ENCODE results near the gene TXNRD1. TPM values are rescaled to one million over a fixed set of nuclear protein-coding genes. Genes with fewer than 3 reads are reported as not detected.

Gene TXNRD1
- total RNA-seq, 2 donors from 2014 or later, result 87.6 to 115 TPM

DNA sequence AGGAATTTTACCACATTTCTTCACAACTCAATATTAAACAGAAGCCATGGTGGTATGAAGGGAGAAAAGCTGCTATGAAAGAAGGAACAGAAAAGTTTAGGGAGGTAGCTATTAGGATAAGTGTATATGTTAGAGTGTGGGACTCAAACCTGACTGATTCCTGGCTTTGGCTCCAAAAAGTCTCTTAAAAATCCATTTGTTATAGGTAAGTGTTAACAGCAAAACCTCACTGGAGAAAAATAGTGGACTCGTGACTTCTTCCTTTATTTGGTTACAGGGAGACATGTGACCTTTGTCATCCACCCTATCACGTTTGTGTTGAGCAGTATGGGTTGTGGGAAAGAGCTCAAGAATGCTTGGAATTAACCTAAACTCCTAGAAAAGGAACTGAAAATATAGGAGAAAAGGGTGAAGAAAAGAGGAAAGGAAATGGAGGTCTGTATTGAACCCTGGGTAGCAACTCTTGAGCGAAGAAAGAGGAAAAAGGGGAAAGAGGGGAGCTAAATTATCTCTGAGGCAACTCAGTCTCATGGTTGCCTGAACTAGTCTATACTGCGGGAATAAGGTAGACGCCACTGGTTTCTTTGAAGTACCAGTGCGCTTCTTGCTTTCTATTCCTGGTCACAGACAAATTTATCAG, 84.4 kb downstream of the TXNRD1 start:
- no peaks in the 10 kb centered on the region for H3K27me3 ChIP-seq (replicated peaks; ENCODE audit: insufficient read depth)
- H3K27ac ChIP-seq, result no peak overlapping the region
- TF ChIP-seq, protein P1, sequence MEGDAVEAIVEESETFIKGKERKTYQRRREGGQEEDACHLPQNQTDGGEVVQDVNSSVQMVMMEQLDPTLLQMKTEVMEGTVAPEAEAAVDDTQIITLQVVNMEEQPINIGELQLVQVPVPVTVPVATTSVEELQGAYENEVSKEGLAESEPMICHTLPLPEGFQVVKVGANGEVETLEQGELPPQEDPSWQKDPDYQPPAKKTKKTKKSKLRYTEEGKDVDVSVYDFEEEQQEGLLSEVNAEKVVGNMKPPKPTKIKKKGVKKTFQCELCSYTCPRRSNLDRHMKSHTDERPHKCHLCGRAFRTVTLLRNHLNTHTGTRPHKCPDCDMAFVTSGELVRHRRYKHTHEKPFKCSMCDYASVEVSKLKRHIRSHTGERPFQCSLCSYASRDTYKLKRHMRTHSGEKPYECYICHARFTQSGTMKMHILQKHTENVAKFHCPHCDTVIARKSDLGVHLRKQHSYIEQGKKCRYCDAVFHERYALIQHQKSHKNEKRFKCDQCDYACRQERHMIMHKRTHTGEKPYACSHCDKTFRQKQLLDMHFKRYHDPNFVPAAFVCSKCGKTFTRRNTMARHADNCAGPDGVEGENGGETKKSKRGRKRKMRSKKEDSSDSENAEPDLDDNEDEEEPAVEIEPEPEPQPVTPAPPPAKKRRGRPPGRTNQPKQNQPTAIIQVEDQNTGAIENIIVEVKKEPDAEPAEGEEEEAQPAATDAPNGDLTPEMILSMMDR (IDR thresholded peaks at IDR 0.05), result no peak
- no peak for TF ChIP-seq POLR2A (IDR thresholded peaks at IDR 0.05)
- TF ChIP-seq POLR2AphosphoS5 (IDR thresholded peaks at IDR 0.05), result no peak
- peaks cover 6% of the 10 kb centered on the region for H3K4me1 ChIP-seq (replicated peaks)
- DNase-seq (ENCODE audit: low spot score), result no peak
- no peak overlapping the region for H3K4me3 ChIP-seq
- WGBS, result 81% methylated on average over 6 of the region's 6 CpGs
- H3K9me3 ChIP-seq, result no peaks in the 10 kb centered on the region
- H3K36me3 ChIP-seq, result no peaks in the 10 kb centered on the region
- intact Hi-C loops (cut with DNase I), result loop anchor here (5.0 kb wide), 2 partner anchors 83 to 168 kb away; partner anchors contain the start of gene TXNRD1

DNA sequence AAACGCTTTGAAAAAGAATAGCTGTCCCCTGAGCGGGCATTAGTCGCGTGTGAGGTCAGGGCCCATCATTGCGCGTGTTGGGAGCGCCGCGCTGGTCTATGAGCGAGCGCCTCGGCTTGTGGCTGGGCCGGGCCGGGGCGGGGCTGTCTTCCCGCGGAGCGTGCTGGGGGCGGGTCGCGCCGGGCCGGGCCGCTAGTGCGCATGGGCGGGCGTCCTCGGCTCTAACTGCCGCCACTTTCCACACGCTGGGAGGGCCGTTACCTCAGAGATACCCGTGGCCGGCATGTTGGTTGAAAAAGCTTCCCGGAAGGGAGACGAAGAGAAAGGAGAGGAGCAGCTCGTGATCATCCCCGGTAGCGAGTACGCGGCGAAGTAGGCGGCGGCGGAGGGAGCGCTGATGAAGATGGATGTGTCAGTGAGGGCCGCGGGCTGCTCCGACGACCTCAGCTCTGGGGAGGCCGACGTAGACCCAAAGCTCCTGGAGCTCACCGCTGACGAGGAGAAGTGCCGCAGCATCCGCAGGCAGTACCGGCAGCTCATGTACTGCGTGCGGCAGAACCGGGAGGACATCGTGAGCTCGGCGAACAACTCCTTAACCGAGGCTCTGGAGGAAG, 88.1 kb downstream of the TXNRD1 start, which contains the start of gene EID3:
EID3 (plus strand) TSS at position 202 of the 614 bp plus-strand sequence; CDS start at position 398, 196 bp downstream.
- no peaks in the 10 kb centered on the region for H3K36me3 ChIP-seq
- peak within 1 kb of the TSS; percentile 27 to 38 for H3K4me3 ChIP-seq
- peak within 1 kb of the TSS; percentile 43 to 54 for H3K27ac ChIP-seq
- intact Hi-C loops (cut with DNase I), result loop anchor here (5.0 kb wide), 1 partner anchor 86 kb away; the partner anchor contains the start of gene TXNRD1
- H3K4me1 ChIP-seq (replicated peaks), result no peaks in the 10 kb centered on the region
- peak; percentile 8 for TF ChIP-seq POLR2AphosphoS5 (IDR thresholded peaks at IDR 0.05)
- TF ChIP-seq, protein P1 (IDR thresholded peaks at IDR 0.05), result no peak
- TF ChIP-seq POLR2A (IDR thresholded peaks at IDR 0.05), result peak; percentile 20
- peak; percentile 80 for DNase-seq (ENCODE audit: low spot score)
- H3K9me3 ChIP-seq, result no peaks in the 10 kb centered on the region
- 14% methylated on average over 49 of the region's 63 CpGs for WGBS
- H3K27me3 ChIP-seq (replicated peaks; ENCODE audit: insufficient read depth), result no peaks in the 10 kb centered on the region

- TF ChIP-seq, protein P1 (IDR thresholded peaks at IDR 0.05), result no peak
- TF ChIP-seq POLR2A (IDR thresholded peaks at IDR 0.05), result no peak
- no peak for TF ChIP-seq POLR2AphosphoS5 (IDR thresholded peaks at IDR 0.05)
- DNase-seq (ENCODE audit: low spot score), result no peak
- H3K9me3 ChIP-seq, result no peaks in the 10 kb centered on the region
- peak overlapping the region; percentile 43 to 54 for H3K27ac ChIP-seq
- H3K4me3 ChIP-seq, result peak overlapping the region in 1 of 2 donors; percentile 38
- H3K4me1 ChIP-seq (replicated peaks), result no peaks in the 10 kb centered on the region
- intact Hi-C loops (cut with DNase I), result loop anchor here (5.0 kb wide), 1 partner anchor 87 kb away; the partner anchor contains the start of gene TXNRD1
- WGBS, result 78% methylated on average over 10 of the region's 10 CpGs
- H3K36me3 ChIP-seq, result no peaks in the 10 kb centered on the region
- H3K27me3 ChIP-seq (replicated peaks; ENCODE audit: insufficient read depth), result no peaks in the 10 kb centered on the region
Measured at GRCh38 chr12:104304261-104305009, 88.9 kb downstream of the TXNRD1 start.

GRCh38 chr12:104305349-104305748, 89.8 kb downstream of the TXNRD1 start:
- intact Hi-C loops (cut with DNase I), result no loop called here
- Histone ChIP-seq H3K9me3 (no peaks in the 10 kb centered on the region), H3K27me3 (replicated peaks; ENCODE audit: insufficient read depth) (no peaks in the 10 kb centered on the region), H3K27ac (no peak overlapping the region), H3K4me1 (replicated peaks) (no peaks in the 10 kb centered on the region), H3K36me3 (no peaks in the 10 kb centered on the region), H3K4me3 (no peak overlapping the region)
- 90% methylated on average over 2 of the region's 2 CpGs for WGBS
- no peak for DNase-seq (ENCODE audit: low spot score)
- TF ChIP-seq POLR2A (IDR thresholded peaks at IDR 0.05), result no peak
- TF ChIP-seq, protein P1 (IDR thresholded peaks at IDR 0.05), result no peak
- no peak for TF ChIP-seq POLR2AphosphoS5 (IDR thresholded peaks at IDR 0.05)

Measured in prostate gland (tissue), 2 donors.